NCI-H1105 (cell line): ENCODE measurements around the gene GATC.

Source experiments
- DNase-seq: peaks from one replicate; lab custom pipeline; 2025; lab: John Stamatoyannopoulos, UW

The GATC gene

GRCh38 chr12:120445911-120446843 lies at the start of gene GATC, which contains the start of gene TRIAP1:
GATC (plus strand) TSS chr12:120446444; CDS start chr12:120446481, 37 bp downstream.
TRIAP1 (minus strand) TSS chr12:120446384; CDS start chr12:120446372, 12 bp downstream.
- DNase-seq, result peak; percentile 75

- DNase-seq, result no peak
These were observed 48.3 kb upstream of the GATC start for GRCh38 chr12:120397824-120398540.

- DNase-seq, result no peak
These were observed 46.7 kb upstream of the GATC start for GRCh38 chr12:120399531-120399930.

GRCh38 chr12:120402217-120402616 lies 44.0 kb upstream of the GATC start:
- no peak for DNase-seq

- no peak for DNase-seq
These were observed 42.4 kb upstream of the GATC start for GRCh38 chr12:120403869-120404268.

- DNase-seq, result no peak
These were observed 42.0 kb upstream of the GATC start for GRCh38 chr12:120404271-120404670.

GRCh38 chr12:120406069-120406468 lies 40.2 kb upstream of the GATC start:
- no peak for DNase-seq

- DNase-seq, result no peak
These were observed 39.7 kb upstream of the GATC start for GRCh38 chr12:120406553-120406952.

- DNase-seq, result no peak
These were observed 37.5 kb upstream of the GATC start for GRCh38 chr12:120408771-120409170.

GRCh38 chr12:120412421-120412820 lies 33.8 kb upstream of the GATC start:
- no peak for DNase-seq

GRCh38 chr12:120413901-120414695 lies 32.1 kb upstream of the GATC start:
- DNase-seq, result no peak

- no peak for DNase-seq
These were observed 29.6 kb upstream of the GATC start for GRCh38 chr12:120416490-120417216.

GRCh38 chr12:120417917-120418580 lies 28.2 kb upstream of the GATC start:
- DNase-seq, result no peak

- DNase-seq, result no peak
These were observed 24.5 kb upstream of the GATC start for GRCh38 chr12:120421701-120422100.

GRCh38 chr12:120422892-120423456 lies 23.3 kb upstream of the GATC start:
- no peak for DNase-seq

- DNase-seq, result no peak
These were observed 20.4 kb upstream of the GATC start for GRCh38 chr12:120425797-120426196.

- no peak for DNase-seq
These were observed 17.5 kb upstream of the GATC start for GRCh38 chr12:120428597-120429229.

- no peak for DNase-seq
These were observed 16.9 kb upstream of the GATC start for GRCh38 chr12:120429368-120429767.

GRCh38 chr12:120432772-120433525 lies 13.3 kb upstream of the GATC start:
- no peak for DNase-seq
